Stimulated activated CD4-positive, alpha-beta T cell treated with anti-CD3 and anti-CD28 coated beads, Interleukin-15, amount 100 ng/mL, for 48 hours (primary cell): ENCODE data around the gene MSANTD2.

Experiments used
- DNase-seq, 2 donors: peaks; one replicate each; pipeline ENCODE4 v3.0.0-alpha.2; 2020; ENCODE audit warnings: low read depth in 2 of 2

The MSANTD2 gene

GRCh38 chr11:124800226-124800929 lies at the start of gene MSANTD2:
Gene MSANTD2 (minus strand): TSS chr11:124800406. CDS start chr11:124800380, 26 bp downstream.
- peak; percentile 40 to 70 for DNase-seq

GRCh38 chr11:124846070-124846673 lies 46.0 kb upstream of the MSANTD2 start:
- DNase-seq: no peak

GRCh38 chr11:124844664-124845079 lies 44.5 kb upstream of the MSANTD2 start:
- DNase-seq: no peak

- no peak for DNase-seq
These were observed 43.4 kb upstream of the MSANTD2 start for GRCh38 chr11:124843616-124843910.

GRCh38 chr11:124842305-124842704 lies 42.1 kb upstream of the MSANTD2 start:
- no peak for DNase-seq

GRCh38 chr11:124841840-124842239 lies 41.6 kb upstream of the MSANTD2 start:
- no peak for DNase-seq

GRCh38 chr11:124841201-124841600 lies 41.0 kb upstream of the MSANTD2 start:
- DNase-seq: no peak

- DNase-seq: no peak
These were observed 40.5 kb upstream of the MSANTD2 start for GRCh38 chr11:124840666-124841065.

- no peak for DNase-seq
These were observed 39.9 kb upstream of the MSANTD2 start for GRCh38 chr11:124839972-124840621.

GRCh38 chr11:124839128-124839971 lies 39.1 kb upstream of the MSANTD2 start:
- DNase-seq: no peak

GRCh38 chr11:124838805-124839127 lies 38.6 kb upstream of the MSANTD2 start:
- DNase-seq: no peak

- no peak for DNase-seq
These were observed 37.3 kb upstream of the MSANTD2 start for GRCh38 chr11:124837491-124837856.

- no peak for DNase-seq
These were observed 35.7 kb upstream of the MSANTD2 start for GRCh38 chr11:124835918-124836317.

GRCh38 chr11:124834526-124835180 lies 34.4 kb upstream of the MSANTD2 start:
- DNase-seq: no peak

GRCh38 chr11:124832571-124832970 lies 32.4 kb upstream of the MSANTD2 start:
- DNase-seq: no peak

GRCh38 chr11:124831897-124832296 lies 31.7 kb upstream of the MSANTD2 start:
- no peak for DNase-seq

GRCh38 chr11:124830749-124831148 lies 30.5 kb upstream of the MSANTD2 start:
- no peak for DNase-seq

- DNase-seq: no peak
These were observed 29.8 kb upstream of the MSANTD2 start for GRCh38 chr11:124829986-124830385.

- no peak for DNase-seq
These were observed 25.7 kb upstream of the MSANTD2 start for GRCh38 chr11:124825876-124826275.

GRCh38 chr11:124823512-124824376 lies 23.5 kb upstream of the MSANTD2 start:
- DNase-seq: no peak
